ENCODE data around the gene CEP112.

The CEP112 gene

DNA sequence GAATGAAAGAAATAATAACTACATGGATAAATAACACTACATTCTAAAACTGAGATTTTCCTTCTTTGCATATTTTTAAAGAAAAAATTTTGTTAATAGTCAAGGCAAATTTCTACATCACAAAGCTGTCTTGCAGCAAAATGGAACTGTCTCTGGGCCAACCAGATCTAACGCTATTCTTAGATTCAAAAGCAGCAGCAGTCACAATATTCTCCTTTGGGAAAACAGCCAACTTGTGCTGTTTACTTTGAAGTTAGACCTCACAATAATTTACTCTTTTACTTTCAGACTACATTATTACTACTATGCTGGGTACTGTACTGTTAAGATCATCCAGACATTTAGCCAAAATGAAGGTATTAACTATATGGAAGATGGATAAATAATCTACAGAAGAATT lies 189.1 kb downstream of the CEP112 start:
- H3K4me3 ChIP-seq (ENCODE audit: low read depth, low read length), result no peak overlapping the region
- TF ChIP-seq, protein P1, sequence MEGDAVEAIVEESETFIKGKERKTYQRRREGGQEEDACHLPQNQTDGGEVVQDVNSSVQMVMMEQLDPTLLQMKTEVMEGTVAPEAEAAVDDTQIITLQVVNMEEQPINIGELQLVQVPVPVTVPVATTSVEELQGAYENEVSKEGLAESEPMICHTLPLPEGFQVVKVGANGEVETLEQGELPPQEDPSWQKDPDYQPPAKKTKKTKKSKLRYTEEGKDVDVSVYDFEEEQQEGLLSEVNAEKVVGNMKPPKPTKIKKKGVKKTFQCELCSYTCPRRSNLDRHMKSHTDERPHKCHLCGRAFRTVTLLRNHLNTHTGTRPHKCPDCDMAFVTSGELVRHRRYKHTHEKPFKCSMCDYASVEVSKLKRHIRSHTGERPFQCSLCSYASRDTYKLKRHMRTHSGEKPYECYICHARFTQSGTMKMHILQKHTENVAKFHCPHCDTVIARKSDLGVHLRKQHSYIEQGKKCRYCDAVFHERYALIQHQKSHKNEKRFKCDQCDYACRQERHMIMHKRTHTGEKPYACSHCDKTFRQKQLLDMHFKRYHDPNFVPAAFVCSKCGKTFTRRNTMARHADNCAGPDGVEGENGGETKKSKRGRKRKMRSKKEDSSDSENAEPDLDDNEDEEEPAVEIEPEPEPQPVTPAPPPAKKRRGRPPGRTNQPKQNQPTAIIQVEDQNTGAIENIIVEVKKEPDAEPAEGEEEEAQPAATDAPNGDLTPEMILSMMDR (IDR thresholded peaks at IDR 0.05; ENCODE audit: control insufficient read depth, extremely low read depth, insufficient read depth), result no peak
- DNase-seq (ENCODE audit: low read depth), result no peak

DNA sequence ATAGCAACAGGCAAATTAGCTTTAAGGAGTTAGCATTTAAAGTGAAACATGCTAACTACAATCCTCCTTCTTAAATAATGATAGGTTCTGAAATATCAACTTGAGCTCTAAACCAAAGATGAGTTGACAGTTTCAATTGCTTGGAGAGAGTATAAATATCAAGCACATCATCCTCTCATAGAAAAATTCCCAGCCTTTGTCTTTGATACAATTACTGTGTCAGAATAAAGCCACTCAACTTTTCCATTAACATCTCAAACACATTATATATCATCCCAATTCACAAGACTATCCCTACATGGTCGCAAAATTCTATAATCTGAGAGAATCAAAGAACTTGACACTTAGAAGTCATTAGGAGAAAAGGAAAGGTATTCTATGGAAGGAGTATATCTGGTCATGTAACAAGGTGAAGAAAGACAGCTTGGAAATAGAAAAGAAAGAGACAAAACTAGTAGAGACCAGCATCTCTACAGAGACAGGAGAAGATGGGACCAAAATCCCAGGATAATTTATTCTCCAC lies 189.8 kb downstream of the CEP112 start:
- no peak for DNase-seq (ENCODE audit: low read depth)
- no peak overlapping the region for H3K4me3 ChIP-seq (ENCODE audit: low read depth, low read length)
- TF ChIP-seq, protein P1 (IDR thresholded peaks at IDR 0.05; ENCODE audit: control insufficient read depth, extremely low read depth, insufficient read depth), result no peak

DNA sequence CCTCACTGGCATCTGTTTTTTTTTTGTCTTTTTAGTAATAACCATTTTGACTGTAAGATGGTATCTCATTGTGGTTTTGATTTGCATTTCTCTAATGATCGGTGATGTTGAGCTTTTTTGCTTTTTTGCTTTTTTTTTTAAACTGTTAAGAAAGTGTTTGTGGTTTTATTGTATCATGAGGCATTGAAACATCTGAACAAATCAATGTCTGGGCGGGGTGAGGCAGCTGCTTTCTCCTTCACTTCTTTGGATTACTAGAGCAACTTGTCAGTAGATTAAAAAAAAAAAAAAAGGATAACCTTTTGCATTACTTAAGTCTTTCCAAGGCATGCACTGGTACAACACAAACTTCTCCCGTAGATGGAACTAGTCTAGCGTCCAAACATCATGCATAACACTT lies 191.7 kb downstream of the CEP112 start:
- TF ChIP-seq, protein P1 (IDR thresholded peaks at IDR 0.05; ENCODE audit: control insufficient read depth, extremely low read depth, insufficient read depth), result no peak
- no peak for DNase-seq (ENCODE audit: low read depth)
- H3K4me3 ChIP-seq (ENCODE audit: low read depth, low read length), result no peak overlapping the region

DNA sequence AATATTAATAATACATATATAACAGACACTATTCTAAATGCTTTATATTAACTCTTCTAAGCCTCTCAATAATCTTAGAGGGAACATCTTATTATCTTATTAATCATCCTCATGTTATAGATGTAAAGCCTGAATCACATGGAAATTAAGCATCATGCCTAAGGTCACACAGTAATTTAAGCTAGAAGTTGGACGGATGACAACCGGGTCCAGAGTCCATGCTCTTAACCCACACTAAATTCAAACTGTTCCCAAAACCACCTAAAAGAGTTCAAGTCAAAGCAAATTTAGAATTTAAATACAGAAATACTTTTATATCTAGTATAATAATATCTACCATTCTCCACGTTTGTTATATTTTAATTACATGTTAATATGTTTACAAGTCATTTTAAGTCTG lies 193.3 kb downstream of the CEP112 start:
- H3K4me3 ChIP-seq (ENCODE audit: low read depth, low read length), result no peak overlapping the region
- no peak for DNase-seq (ENCODE audit: low read depth)
- TF ChIP-seq, protein P1 (IDR thresholded peaks at IDR 0.05; ENCODE audit: control insufficient read depth, extremely low read depth, insufficient read depth), result no peak

DNA sequence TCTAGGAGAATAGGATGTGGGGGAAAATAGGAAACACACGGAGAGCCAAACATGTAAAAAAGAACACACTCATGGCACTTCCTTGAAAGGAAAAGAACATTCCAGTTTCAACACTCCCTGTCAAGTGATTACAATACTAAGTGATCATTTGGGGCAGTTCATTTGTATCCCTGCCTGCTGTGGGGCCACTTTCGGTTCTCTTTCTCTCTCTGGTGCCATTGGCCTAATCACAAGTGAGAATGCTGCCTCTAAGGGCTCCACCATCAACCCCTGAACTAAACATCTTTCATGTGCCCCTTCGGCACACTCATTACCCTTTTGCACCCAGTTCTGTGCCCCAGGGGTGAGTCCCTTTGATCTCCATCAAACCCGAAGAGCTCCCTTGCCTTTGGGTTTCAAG lies 197.3 kb downstream of the CEP112 start:
- no peak for DNase-seq (ENCODE audit: low read depth)
- TF ChIP-seq, protein P1 (IDR thresholded peaks at IDR 0.05; ENCODE audit: control insufficient read depth, extremely low read depth, insufficient read depth), result no peak
- H3K4me3 ChIP-seq (ENCODE audit: low read depth, low read length), result no peak overlapping the region

DNA sequence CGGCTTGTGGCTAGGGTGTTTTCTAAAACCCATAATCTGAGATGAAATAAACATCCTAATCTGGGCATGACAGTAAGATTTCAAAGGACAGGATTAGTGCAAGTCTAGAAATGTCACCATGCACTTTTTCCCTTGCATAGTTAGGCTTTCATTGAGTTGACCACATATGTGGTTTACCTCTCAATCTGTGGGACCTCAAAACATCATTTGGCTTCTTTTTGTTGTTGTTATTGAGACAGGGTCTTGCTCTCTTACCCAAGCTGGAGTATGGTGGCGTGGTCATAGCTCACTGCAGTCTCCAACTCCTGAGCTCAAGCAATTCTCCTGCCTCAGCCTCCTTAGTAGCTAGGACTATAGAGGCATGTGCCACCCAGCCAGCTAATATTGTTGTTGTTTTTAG lies 197.8 kb downstream of the CEP112 start:
- H3K4me3 ChIP-seq (ENCODE audit: low read depth, low read length), result no peak overlapping the region
- TF ChIP-seq, protein P1 (IDR thresholded peaks at IDR 0.05; ENCODE audit: control insufficient read depth, extremely low read depth, insufficient read depth), result no peak
- DNase-seq (ENCODE audit: low read depth), result no peak

DNA sequence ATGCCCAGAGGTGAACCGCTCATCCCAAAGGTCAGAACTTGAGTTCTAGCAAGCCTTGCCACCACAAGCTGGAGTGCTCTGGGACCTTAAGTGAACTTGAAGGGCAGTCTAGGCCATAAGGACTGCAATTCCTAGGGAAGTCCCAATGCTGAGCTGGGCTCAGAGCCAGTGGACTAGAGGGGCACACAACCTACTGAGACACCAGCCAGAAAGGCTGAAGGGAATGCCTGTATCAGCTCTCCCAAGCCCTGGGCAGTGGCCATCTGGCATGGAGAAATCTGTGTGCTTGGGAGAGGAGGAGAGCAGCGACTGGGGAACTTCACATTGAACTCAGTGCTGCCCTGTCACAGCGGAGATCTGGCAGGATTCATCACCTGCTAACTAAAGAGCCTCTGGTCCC lies 201.3 kb downstream of the CEP112 start:
- no peak for DNase-seq (ENCODE audit: low read depth)
- no peak overlapping the region for H3K4me3 ChIP-seq (ENCODE audit: low read depth, low read length)
- TF ChIP-seq, protein P1 (IDR thresholded peaks at IDR 0.05; ENCODE audit: control insufficient read depth, extremely low read depth, insufficient read depth), result no peak
